Bronchial epithelial cell (primary cell): ENCODE measurements around the gene SLC17A9. TPM values are rescaled to one million over a fixed set of nuclear protein-coding genes. Genes with fewer than 3 reads are reported as not detected.

ENCODE experiments used
- DNase-seq: peaks from one replicate; pipeline ENCODE4 v3.0.0-alpha.2; 2010; ENCODE audit warnings: low read depth
- FAIRE-seq: peaks from 2 replicates; lab custom pipeline; 2011; peaks lifted over from hg19 to GRCh38; lab: Jason Lieb, UNC
- H3K27me3 ChIP-seq: 2 replicates; pipeline ENCODE4 v1.5.1; 2011; ENCODE audit warnings: low read length; ENCODE audit not compliant: control insufficient read depth, insufficient read depth
- H3K36me3 ChIP-seq: 2 replicates; pipeline ENCODE4 v1.5.1; 2011; ENCODE audit warnings: low read length; ENCODE audit not compliant: control insufficient read depth, insufficient read depth
- H3K4me3 ChIP-seq: 2 replicates; pipeline ENCODE4 v1.5.1; 2011; ENCODE audit warnings: mild to moderate bottlenecking, low read depth, low read length, control low read depth
- CTCF ChIP-seq: IDR thresholded peaks from 2 replicates; pipeline ENCODE4 v1.5.1; 2011; ENCODE audit warnings: mild to moderate bottlenecking, moderate library complexity, low read length, control low read depth, inconsistent platforms; ENCODE audit not compliant: insufficient read depth, severe bottlenecking
- total RNA-seq: library from RNA; depleted of rRNA; stranded (reverse); fragments of >200 nt; gene quantifications from 2 replicates; pipeline ENCODE4 v1.2.1, GENCODE V29; 2014

SLC17A9 gene
- total RNA-seq, 1 donor from 2014 or later, result 0.53 TPM

- peaks cover 20% of the 10 kb centered on the region for H3K27me3 ChIP-seq
- DNase-seq, result no peak
- no peak overlapping the region for H3K4me3 ChIP-seq
- no peak for TF ChIP-seq CTCF
- H3K36me3 ChIP-seq, result no peaks in the 10 kb centered on the region
- FAIRE-seq, result no peak
These were observed 28.5 kb downstream of the SLC17A9 start for GRCh38 chr20:62980970-62981369.

GRCh38 chr20:62982124-62983075 is 29.9 kb downstream of the SLC17A9 start:
- no peak for TF ChIP-seq CTCF
- no peak for FAIRE-seq
- Histone ChIP-seq H3K27me3 (peaks cover 16% of the 10 kb centered on the region), H3K4me3 (no peak overlapping the region), H3K36me3 (no peaks in the 10 kb centered on the region)
- DNase-seq, result no peak

- no peak for TF ChIP-seq CTCF
- no peak overlapping the region for H3K4me3 ChIP-seq
- FAIRE-seq (no peak), DNase-seq (no peak)
- no peaks in the 10 kb centered on the region for H3K36me3 ChIP-seq
- H3K27me3 ChIP-seq, result peaks cover 16% of the 10 kb centered on the region
These were observed 30.7 kb downstream of the SLC17A9 start for GRCh38 chr20:62983210-62983609.

GRCh38 chr20:62984666-62985443 is 32.3 kb downstream of the SLC17A9 start:
- TF ChIP-seq CTCF, result no peak
- DNase-seq (no peak), FAIRE-seq (no peak)
- H3K27me3 ChIP-seq, result peaks cover 10% of the 10 kb centered on the region
- no peak overlapping the region for H3K4me3 ChIP-seq
- no peaks in the 10 kb centered on the region for H3K36me3 ChIP-seq

- FAIRE-seq (no peak), DNase-seq (no peak)
- Histone ChIP-seq H3K4me3 (no peak overlapping the region), H3K27me3 (peaks cover 6% of the 10 kb centered on the region), H3K36me3 (no peaks in the 10 kb centered on the region)
- no peak for TF ChIP-seq CTCF
These were observed 32.9 kb downstream of the SLC17A9 start for GRCh38 chr20:62985444-62985778.
